Progenitor cell of endocrine pancreas (in vitro differentiated cells): ENCODE results near the gene COPZ2. TPM values are rescaled to one million over a fixed set of nuclear protein-coding genes. Genes with fewer than 3 reads are reported as not detected.

Experiments used
- DNase-seq: peaks from one replicate; pipeline ENCODE4 v3.0.0; 2021; ENCODE audit warnings: low spot score; ENCODE audit not compliant: unreplicated experiment
- H3K27ac Mint-ChIP-seq: 2 replicates; pipeline ENCODE4 v1.8.0; 2021; ENCODE audit warnings: mild to moderate bottlenecking, moderate library complexity, mixed read lengths
- H3K27me3 Mint-ChIP-seq: 2 replicates; pipeline ENCODE4 v1.8.0; 2021; ENCODE audit warnings: mixed read lengths
- H3K36me3 Mint-ChIP-seq: 2 replicates; pipeline ENCODE4 v1.8.0; 2022; ENCODE audit warnings: mixed read lengths; ENCODE audit not compliant: insufficient read depth
- H3K4me1 Mint-ChIP-seq: 2 replicates; pipeline ENCODE4 v1.8.0; 2021; ENCODE audit warnings: low read depth, mixed read lengths
- H3K4me3 Mint-ChIP-seq: 2 replicates; pipeline ENCODE4 v1.8.0; 2021; ENCODE audit warnings: low read depth, mild to moderate bottlenecking, moderate library complexity, mixed read lengths
- H3K9me3 Mint-ChIP-seq: 2 replicates; pipeline ENCODE4 v1.8.0; 2021; ENCODE audit warnings: low read depth, mixed read lengths
- microRNA-seq: library from miRNA; unstranded; fragments of <30 nt; microRNA quantifications from one replicate; pipeline ENCODE4 v1.1.0, GENCODE V29; 2020; ENCODE audit warnings: borderline number of aligned reads; ENCODE audit not compliant: unreplicated experiment
- total RNA-seq: library from RNA; stranded (reverse); gene quantifications from 2 replicates; pipeline ENCODE4 v1.2.1, GENCODE V29; 2021
- TF ChIP-seq, protein P1 (sequence below): fragments of 200-600 bp; sonication (generic); IDR thresholded peaks from one replicate; pipeline ENCODE4 v1.5.0; 2021; ENCODE audit warnings: antibody characterized with exemption, mild to moderate bottlenecking; ENCODE audit not compliant: unreplicated experiment

Gene COPZ2
- total RNA-seq, 1 donor from 2014 or later = not detected

DNA sequence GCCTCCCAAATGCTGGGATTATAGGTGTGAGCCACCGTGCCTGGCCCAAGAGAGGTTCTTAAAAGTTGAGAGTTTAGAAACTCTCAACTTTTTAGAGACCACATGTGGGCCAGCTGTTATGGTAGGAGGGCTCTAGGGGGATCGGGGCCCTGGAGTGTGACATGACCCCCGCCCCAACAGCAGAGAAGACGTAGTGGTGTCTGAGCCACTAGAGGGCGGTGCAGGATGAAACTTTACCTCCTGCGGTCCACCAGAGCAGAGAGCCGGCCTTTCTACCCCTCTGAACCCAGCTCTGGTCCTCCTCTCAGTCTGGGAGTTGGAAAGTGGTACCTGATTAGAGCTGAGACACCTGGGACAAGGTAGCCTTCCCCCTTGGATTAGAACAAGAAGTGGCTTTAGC, 59.3 kb downstream of the COPZ2 start:
- H3K4me3 Mint-ChIP-seq = no peak overlapping the region
- H3K9me3 Mint-ChIP-seq = no peaks in the 10 kb centered on the region
- no peak overlapping the region for H3K27ac Mint-ChIP-seq
- peaks cover 33% of the 10 kb centered on the region for H3K36me3 Mint-ChIP-seq
- peak; percentile 62 for DNase-seq
- TF ChIP-seq, protein P1, sequence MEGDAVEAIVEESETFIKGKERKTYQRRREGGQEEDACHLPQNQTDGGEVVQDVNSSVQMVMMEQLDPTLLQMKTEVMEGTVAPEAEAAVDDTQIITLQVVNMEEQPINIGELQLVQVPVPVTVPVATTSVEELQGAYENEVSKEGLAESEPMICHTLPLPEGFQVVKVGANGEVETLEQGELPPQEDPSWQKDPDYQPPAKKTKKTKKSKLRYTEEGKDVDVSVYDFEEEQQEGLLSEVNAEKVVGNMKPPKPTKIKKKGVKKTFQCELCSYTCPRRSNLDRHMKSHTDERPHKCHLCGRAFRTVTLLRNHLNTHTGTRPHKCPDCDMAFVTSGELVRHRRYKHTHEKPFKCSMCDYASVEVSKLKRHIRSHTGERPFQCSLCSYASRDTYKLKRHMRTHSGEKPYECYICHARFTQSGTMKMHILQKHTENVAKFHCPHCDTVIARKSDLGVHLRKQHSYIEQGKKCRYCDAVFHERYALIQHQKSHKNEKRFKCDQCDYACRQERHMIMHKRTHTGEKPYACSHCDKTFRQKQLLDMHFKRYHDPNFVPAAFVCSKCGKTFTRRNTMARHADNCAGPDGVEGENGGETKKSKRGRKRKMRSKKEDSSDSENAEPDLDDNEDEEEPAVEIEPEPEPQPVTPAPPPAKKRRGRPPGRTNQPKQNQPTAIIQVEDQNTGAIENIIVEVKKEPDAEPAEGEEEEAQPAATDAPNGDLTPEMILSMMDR = peak; percentile 86
- peaks cover 31% of the 10 kb centered on the region for H3K4me1 Mint-ChIP-seq
- peaks cover 5% of the 10 kb centered on the region for H3K27me3 Mint-ChIP-seq

Small RNAs within 50 kb of the gene (microRNA-seq; reads per million reads assigned to microRNA genes)
- gene MIR152 = 27.5 reads per million, percentile 35 among the genes with 10 or more reads in this experiment

Other genes starting within 250 kb of the COPZ2 start
- 20.5 and 26.2 TPM in 2 replicates for gene OSBPL7, start 216.0 kb downstream of the COPZ2 start, total RNA-seq
- 41.1 and 44.1 TPM in 2 replicates for gene MRPL10, start 206.3 kb downstream of the COPZ2 start, total RNA-seq
- 1.3 and 1.7 TPM in 2 replicates for gene LRRC46, start 206.1 kb downstream of the COPZ2 start, total RNA-seq
- 58.6 and 59.0 TPM in 2 replicates for gene SCRN2, start 196.5 kb downstream of the COPZ2 start, total RNA-seq
- 0.74 and 1.1 TPM in 2 replicates for gene SP6, start 186.6 kb downstream of the COPZ2 start, total RNA-seq
- gene SP2, start 141.6 kb downstream of the COPZ2 start, total RNA-seq = 16.0 and 18.6 TPM in 2 replicates
- gene PNPO, start 96.2 kb downstream of the COPZ2 start, total RNA-seq = 11.9 and 12.2 TPM in 2 replicates
- 32.2 and 36.1 TPM in 2 replicates for gene PRR15L, start 79.9 kb downstream of the COPZ2 start, total RNA-seq
- gene CDK5RAP3, start 66.7 kb downstream of the COPZ2 start, total RNA-seq = 336 and 344 TPM in 2 replicates
- 123 and 124 TPM in 2 replicates for gene NFE2L1, start 10.6 kb upstream of the COPZ2 start, total RNA-seq
- 177 and 181 TPM in 2 replicates for gene CBX1, start 63.7 kb upstream of the COPZ2 start, total RNA-seq
- gene SNX11, start 70.0 kb upstream of the COPZ2 start, total RNA-seq = 16.8 and 19.4 TPM in 2 replicates